IMR-90 (cell line): Measurements from ENCODE around the gene KCNK4. TPM values are rescaled to one million over a fixed set of nuclear protein-coding genes. Genes with fewer than 3 reads are reported as not detected.

ENCODE experiments used
- ATAC-seq: fragments of 200-7000 bp; cut with Tn5 transposase; 2 replicates; pipeline ENCODE4 v1.9.1; 2020; ENCODE audit warnings: low read depth, mild to moderate bottlenecking, moderate library complexity
- BruUV-seq: library from RNA; stranded (reverse); fragments of 400-500 nt; replicated peaks from 2 replicates; lab custom pipeline; 2021; lab: Mats Ljungman, UMichigan
- CTCF ChIA-PET: fragments of 300-600 bp; formaldehyde crosslinking; extraction: SDS; loops from one replicate; lab custom pipeline; 2021; ENCODE audit warnings: antibody characterized with exemption; lab: Yijun Ruan, JAX
- POLR2A ChIA-PET: fragments of 300-600 bp; sonication (Branson Sonifier 250); formaldehyde crosslinking; loops from one replicate; lab custom pipeline; 2022; ENCODE audit warnings: antibody characterized with exemption; ENCODE audit not compliant: unreplicated experiment; lab: Charles Lee
- DNase-seq: peaks from one replicate; pipeline ENCODE4 v3.0.0; 2013
- H2AFZ ChIP-seq: replicated peaks from 2 replicates; pipeline ENCODE3; 2013; ENCODE audit warnings: low read length, mild to moderate bottlenecking; ENCODE audit not compliant: poor library complexity
- H2AK5ac ChIP-seq: 2 replicates; pipeline ENCODE4 v1.6.1; 2013; ENCODE audit warnings: low read depth, low read length, inconsistent platforms
- H2AK9ac ChIP-seq: replicated peaks from 2 replicates; pipeline ENCODE3; 2013; ENCODE audit warnings: mild to moderate bottlenecking, low read depth, low read length, moderate library complexity; ENCODE audit not compliant: poor library complexity
- H2BK120ac ChIP-seq: 2 replicates; pipeline ENCODE4 v1.6.1; 2013; ENCODE audit warnings: low read depth, low read length, inconsistent platforms
- H2BK15ac ChIP-seq: 3 replicates; pipeline ENCODE4 v1.6.1; 2013; ENCODE audit warnings: low read depth, low read length, inconsistent platforms
- H2BK20ac ChIP-seq: 2 replicates; pipeline ENCODE4 v1.6.1; 2013; ENCODE audit warnings: low read depth, mild to moderate bottlenecking, inconsistent platforms, low read length, moderate library complexity
- H2BK5ac ChIP-seq: 2 replicates; pipeline ENCODE4 v1.6.1; 2013; ENCODE audit warnings: mild to moderate bottlenecking, low read depth, low read length, inconsistent platforms; ENCODE audit not compliant: poor library complexity, severe bottlenecking
- H3K14ac ChIP-seq: replicated peaks from 2 replicates; pipeline ENCODE4 v1.6.1; 2013; ENCODE audit warnings: low read depth, low read length, inconsistent platforms
- H3K18ac ChIP-seq: 2 replicates; pipeline ENCODE4 v1.6.1; 2013; ENCODE audit warnings: low read depth, low read length, control low read depth
- H3K23ac ChIP-seq: 2 replicates; pipeline ENCODE4 v1.6.1; 2013; ENCODE audit warnings: low read depth, low read length, inconsistent platforms
- H3K27ac ChIP-seq: 2 replicates; pipeline ENCODE4 v1.5.1; 2013; ENCODE audit warnings: mild to moderate bottlenecking, control low read depth, low read length; ENCODE audit not compliant: insufficient read depth
- H3K27me3 ChIP-seq: 2 replicates; pipeline ENCODE4 v1.6.1; 2013; ENCODE audit warnings: low read length; ENCODE audit not compliant: control insufficient read depth, insufficient read depth
- H3K36me3 ChIP-seq: 2 replicates; pipeline ENCODE4 v1.6.1; 2013; ENCODE audit warnings: low read length, mixed read lengths; ENCODE audit not compliant: control insufficient read depth, insufficient read depth
- H3K4ac ChIP-seq: 2 replicates; pipeline ENCODE4 v1.6.1; 2013; ENCODE audit warnings: low read depth, low read length, inconsistent platforms
- H3K4me1 ChIP-seq: 2 replicates; pipeline ENCODE4 v1.6.1; 2013; ENCODE audit warnings: low read length, mixed read lengths; ENCODE audit not compliant: control insufficient read depth, insufficient read depth
- H3K4me2 ChIP-seq: 2 replicates; pipeline ENCODE4 v1.6.1; 2013; ENCODE audit warnings: low read depth, mild to moderate bottlenecking, control low read depth, low read length, moderate library complexity
- H3K4me3 ChIP-seq: 2 replicates; pipeline ENCODE4 v1.5.1; 2013; ENCODE audit warnings: low read depth, mild to moderate bottlenecking, control low read depth, low read length, moderate library complexity; ENCODE audit not compliant: insufficient read depth
- H3K56ac ChIP-seq: 2 replicates; pipeline ENCODE4 v1.6.1; 2013; ENCODE audit warnings: low read length, inconsistent platforms; ENCODE audit not compliant: insufficient read depth; ENCODE audit errors: extremely low read depth
- H3K79me1 ChIP-seq, 2 experiments: 2 replicates each; pipeline ENCODE4 v1.6.1; 2013; ENCODE audit warnings: low read length in 2 of 2, inconsistent platforms in 1 of 2, low read depth in 1 of 2
- H3K9ac ChIP-seq: 2 replicates; pipeline ENCODE4 v1.6.1; 2013; ENCODE audit warnings: low read depth, low read length, control low read depth
- H3K9me1 ChIP-seq: 2 replicates; pipeline ENCODE4 v1.6.1; 2013; ENCODE audit warnings: low read length, inconsistent platforms; ENCODE audit not compliant: insufficient read depth
- H3K9me3 ChIP-seq: 2 replicates; pipeline ENCODE4 v1.6.1; 2013; ENCODE audit warnings: low read length; ENCODE audit not compliant: control insufficient read depth, insufficient read depth
- H4K20me1 ChIP-seq: 2 replicates; pipeline ENCODE4 v1.6.1; 2013; ENCODE audit warnings: low read length, inconsistent platforms; ENCODE audit not compliant: insufficient read depth
- H4K5ac ChIP-seq: 2 replicates; pipeline ENCODE4 v1.6.1; 2013; ENCODE audit warnings: mild to moderate bottlenecking, low read depth, low read length, control low read depth
- H4K8ac ChIP-seq, 2 experiments: 2 replicates each; pipeline ENCODE4 v1.6.1; 2013; ENCODE audit warnings: low read depth in 2 of 2, low read length in 2 of 2, control low read depth in 1 of 2, inconsistent platforms in 1 of 2
- H4K91ac ChIP-seq: 2 replicates; pipeline ENCODE4 v1.6.1; 2013; ENCODE audit warnings: low read depth, low read length, inconsistent platforms; ENCODE audit not compliant: insufficient read depth
- BHLHE40 ChIP-seq: fragments of 150-350 bp; IDR thresholded peaks from 2 replicates; pipeline ENCODE4 v1.6.1; 2016; ENCODE audit warnings: mild to moderate bottlenecking, low read depth, low read length
- CEBPB ChIP-seq: IDR thresholded peaks from 2 replicates; pipeline ENCODE4 v1.6.1; 2012; ENCODE audit warnings: low read depth, low read length, improper control_type of control experiment
- CHD1 ChIP-seq: IDR thresholded peaks from 2 replicates; pipeline ENCODE4 v1.6.1; 2012; ENCODE audit warnings: low read depth, low read length, improper control_type of control experiment
- FOS ChIP-seq: fragments of 150-350 bp; IDR thresholded peaks from 2 replicates; pipeline ENCODE4 v1.6.1; 2016; ENCODE audit warnings: low read depth, low read length
- MAFK ChIP-seq: IDR thresholded peaks from 2 replicates; pipeline ENCODE4 v1.6.1; 2012; ENCODE audit warnings: low read depth, low read length, improper control_type of control experiment
- MAZ ChIP-seq: IDR thresholded peaks from 2 replicates; pipeline ENCODE4 v1.6.1; 2012; ENCODE audit warnings: low read depth, mild to moderate bottlenecking, low read length, improper control_type of control experiment, moderate library complexity, borderline replicate concordance
- MXI1 ChIP-seq: IDR thresholded peaks from 2 replicates; pipeline ENCODE4 v1.6.1; 2012; ENCODE audit warnings: low read depth, mild to moderate bottlenecking, low read length, moderate library complexity, borderline replicate concordance
- NFE2L2 ChIP-seq: fragments of 150-350 bp; IDR thresholded peaks from 2 replicates; pipeline ENCODE4 v1.6.1; 2016; ENCODE audit warnings: low read depth, mild to moderate bottlenecking, low read length
- POLR2A ChIP-seq: IDR thresholded peaks from 2 replicates; pipeline ENCODE4 v1.6.1; 2012; ENCODE audit warnings: mild to moderate bottlenecking, low read depth, low read length
- RAD21 ChIP-seq: IDR thresholded peaks from 2 replicates; pipeline ENCODE4 v1.6.1; 2012; ENCODE audit warnings: low read length, improper control_type of control experiment
- RCOR1 ChIP-seq: IDR thresholded peaks from 2 replicates; pipeline ENCODE4 v1.6.1; 2012; ENCODE audit warnings: mild to moderate bottlenecking, low read length, improper control_type of control experiment; ENCODE audit not compliant: insufficient replicate concordance
- RFX5 ChIP-seq: IDR thresholded peaks from 2 replicates; pipeline ENCODE4 v1.8.0; 2012; ENCODE audit warnings: low read depth, mild to moderate bottlenecking, low read length, moderate library complexity
- SMC3 ChIP-seq: fragments of 150-350 bp; IDR thresholded peaks from 2 replicates; pipeline ENCODE4 v1.6.1; 2016; ENCODE audit warnings: low read depth, mild to moderate bottlenecking, antibody characterized with exemption, low read length, moderate library complexity
- USF2 ChIP-seq: fragments of 150-350 bp; IDR thresholded peaks from 2 replicates; pipeline ENCODE4 v1.6.1; 2017; ENCODE audit warnings: mild to moderate bottlenecking, antibody characterized with exemption, low read length, low read depth
- WGBS, 2 experiments: methylation state at CpG; one replicate each; pipeline versions ENCODE4 v1.1.5 to v1.1.7; 2013; ENCODE audit warnings: missing lambda C conversion rate in 2 of 2; ENCODE audit not compliant: insufficient read length in 1 of 2; ENCODE audit errors: extremely low coverage in 2 of 2; 5-methylcytosine and 5-hydroxymethylcytosine counted together
- dilution Hi-C: fragments of 300-500 bp; cut with HindIII; formaldehyde crosslinking; loops from one replicate; pipeline ENCODE4 v1.14.3; 2018; ENCODE audit warnings: low sequenced_read_pairs; ENCODE audit not compliant: unreplicated experiment
- in situ Hi-C: fragments of 300-500 bp; cut with MboI; formaldehyde crosslinking; loops from 3 replicates; pipeline ENCODE4 v1.14.3; 2019; ENCODE audit warnings: low sequenced_read_pairs, inconsistent platforms, mixed read lengths
- intact Hi-C: fragments of 100-400 bp; cut with micrococcal nuclease; formaldehyde crosslinking; loops from 2 replicates; pipeline ENCODE4 v1.10.0; 2022
- polyA plus RNA-seq, 3 experiments: library from polyadenylated mRNA; depleted of rRNA; stranded (reverse); fragments of >200 nt; gene quantifications; 2 replicates each; pipeline ENCODE4 v1.2.3, GENCODE V29; 2012; ENCODE audit warnings: low replicate concordance in 1 of 3
- total RNA-seq: library from RNA; depleted of rRNA; stranded (reverse); fragments of >200 nt; gene quantifications from 2 replicates; pipeline ENCODE4 v1.2.3, GENCODE V29; 2012
- TF ChIP-seq, protein P1 (sequence below): conservative IDR thresholded peaks from 2 replicates; pipeline ENCODE4 v1.5.1; 2012; ENCODE audit warnings: mild to moderate bottlenecking, low read depth, low read length, improper control_type of control experiment
- TF ChIP-seq, protein P2 (sequence below): fragments of 150-350 bp; IDR thresholded peaks from 2 replicates; pipeline ENCODE4 v1.6.1; 2016; ENCODE audit warnings: low read depth, mild to moderate bottlenecking, low read length, moderate library complexity, borderline replicate concordance

The KCNK4 gene
- total and polyA plus RNA-seq, 2 of the 4 experiments (the other 2 are of a cell fraction): not detected

DNA sequence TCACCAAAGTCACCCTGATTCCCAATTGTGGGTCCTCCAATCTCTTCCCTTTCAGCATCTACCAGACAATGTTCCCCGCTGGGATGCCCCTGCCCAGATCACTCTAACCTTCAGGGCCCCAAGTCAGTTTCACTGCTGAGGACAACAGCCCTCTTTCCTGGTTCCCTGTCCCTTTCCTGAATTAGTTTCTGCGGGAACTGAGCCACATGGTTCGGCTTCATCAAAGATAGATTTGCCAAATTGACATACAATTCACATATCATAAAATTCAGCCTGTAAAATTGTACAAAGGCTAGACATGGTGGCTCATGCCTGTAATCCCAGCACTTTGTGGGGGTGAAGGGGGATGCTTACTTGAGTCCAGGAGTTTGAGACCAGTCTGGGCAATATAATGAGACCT lies 36.9 kb downstream of the KCNK4 start:
- H2BK5ac ChIP-seq: no peak overlapping the region
- H3K14ac ChIP-seq: no peak overlapping the region
- H2BK120ac ChIP-seq: no peak overlapping the region
- H4K20me1 ChIP-seq: no peaks in the 10 kb centered on the region
- 80% methylated on average over 1 of the region's 3 CpGs; no CpG with 5 or more reads in 1 of the 2 experiments for WGBS, 2 experiments
- 0 out of 2 replicates have a peak, but pooled peaks cover 2% of the 10 kb centered on the region for H3K9me3 ChIP-seq
- no peak overlapping the region for H2AFZ ChIP-seq
- no peak overlapping the region for H3K4me3 ChIP-seq
- H2AK9ac ChIP-seq: no peak overlapping the region
- H3K9me1 ChIP-seq: peaks cover 6% of the 10 kb centered on the region
- H2BK20ac ChIP-seq: no peak overlapping the region
- H3K23ac ChIP-seq: no peak overlapping the region
- ATAC-seq: no peak
- no peaks in the 10 kb centered on the region; the same call in 1 of the 2 replicates for H3K27me3 ChIP-seq
- dilution Hi-C loops (no loop called here), intact Hi-C loops (no loop called here), in situ Hi-C loops (no loop called here)
- TF ChIP-seq, protein P1, sequence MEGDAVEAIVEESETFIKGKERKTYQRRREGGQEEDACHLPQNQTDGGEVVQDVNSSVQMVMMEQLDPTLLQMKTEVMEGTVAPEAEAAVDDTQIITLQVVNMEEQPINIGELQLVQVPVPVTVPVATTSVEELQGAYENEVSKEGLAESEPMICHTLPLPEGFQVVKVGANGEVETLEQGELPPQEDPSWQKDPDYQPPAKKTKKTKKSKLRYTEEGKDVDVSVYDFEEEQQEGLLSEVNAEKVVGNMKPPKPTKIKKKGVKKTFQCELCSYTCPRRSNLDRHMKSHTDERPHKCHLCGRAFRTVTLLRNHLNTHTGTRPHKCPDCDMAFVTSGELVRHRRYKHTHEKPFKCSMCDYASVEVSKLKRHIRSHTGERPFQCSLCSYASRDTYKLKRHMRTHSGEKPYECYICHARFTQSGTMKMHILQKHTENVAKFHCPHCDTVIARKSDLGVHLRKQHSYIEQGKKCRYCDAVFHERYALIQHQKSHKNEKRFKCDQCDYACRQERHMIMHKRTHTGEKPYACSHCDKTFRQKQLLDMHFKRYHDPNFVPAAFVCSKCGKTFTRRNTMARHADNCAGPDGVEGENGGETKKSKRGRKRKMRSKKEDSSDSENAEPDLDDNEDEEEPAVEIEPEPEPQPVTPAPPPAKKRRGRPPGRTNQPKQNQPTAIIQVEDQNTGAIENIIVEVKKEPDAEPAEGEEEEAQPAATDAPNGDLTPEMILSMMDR: no peak
- TF ChIP-seq USF2 (no peak), CEBPB (no peak), NFE2L2 (no peak), POLR2A (no peak), FOS (no peak), CHD1 (no peak), MAFK (no peak), SMC3 (no peak), RAD21 (no peak), MAZ (no peak), BHLHE40 (no peak), MXI1 (no peak), RFX5 (no peak), RCOR1 (no peak)
- TF ChIP-seq, protein P2, sequence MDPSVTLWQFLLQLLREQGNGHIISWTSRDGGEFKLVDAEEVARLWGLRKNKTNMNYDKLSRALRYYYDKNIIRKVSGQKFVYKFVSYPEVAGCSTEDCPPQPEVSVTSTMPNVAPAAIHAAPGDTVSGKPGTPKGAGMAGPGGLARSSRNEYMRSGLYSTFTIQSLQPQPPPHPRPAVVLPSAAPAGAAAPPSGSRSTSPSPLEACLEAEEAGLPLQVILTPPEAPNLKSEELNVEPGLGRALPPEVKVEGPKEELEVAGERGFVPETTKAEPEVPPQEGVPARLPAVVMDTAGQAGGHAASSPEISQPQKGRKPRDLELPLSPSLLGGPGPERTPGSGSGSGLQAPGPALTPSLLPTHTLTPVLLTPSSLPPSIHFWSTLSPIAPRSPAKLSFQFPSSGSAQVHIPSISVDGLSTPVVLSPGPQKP: no peak
- POLR2A ChIA-PET: no interaction called here
- no peak for DNase-seq
- peaks cover 3% of the 10 kb centered on the region; the same call in 1 of the 2 replicates for H3K36me3 ChIP-seq
- H4K91ac ChIP-seq: no peak overlapping the region
- no peak overlapping the region for H3K4ac ChIP-seq
- no peak overlapping the region for H3K4me2 ChIP-seq
- CTCF ChIA-PET: no interaction called here
- H3K4me1 ChIP-seq: peaks cover 11% of the 10 kb centered on the region
- H2AK5ac ChIP-seq: no peak overlapping the region
- no peak overlapping the region for H4K5ac ChIP-seq
- no peaks in the 10 kb centered on the region for H3K79me1 ChIP-seq
- no peak overlapping the region for H4K8ac ChIP-seq
- H3K27ac ChIP-seq: no peak overlapping the region
- no peak overlapping the region for H3K9ac ChIP-seq
- H2BK15ac ChIP-seq: no peak overlapping the region
- BruUV-seq: no TSS peak
- H3K18ac ChIP-seq: no peak overlapping the region
- H3K56ac ChIP-seq: no peak overlapping the region
